GM18520 (cell line): Measurements from ENCODE around the gene KRTAP10-7.
"Not testable (repeated sequence)": the region's sequence is repeated elsewhere in the genome, so short reads cannot be mapped to it uniquely, and the experiment has no call there.

Experiments
- ATAC-seq: cut with Tn5 transposase; IDR thresholded peaks from one replicate; pipeline ENCODE4 v1.9.1; 2021; ENCODE audit not compliant: unreplicated experiment

Gene KRTAP10-7, protein sequence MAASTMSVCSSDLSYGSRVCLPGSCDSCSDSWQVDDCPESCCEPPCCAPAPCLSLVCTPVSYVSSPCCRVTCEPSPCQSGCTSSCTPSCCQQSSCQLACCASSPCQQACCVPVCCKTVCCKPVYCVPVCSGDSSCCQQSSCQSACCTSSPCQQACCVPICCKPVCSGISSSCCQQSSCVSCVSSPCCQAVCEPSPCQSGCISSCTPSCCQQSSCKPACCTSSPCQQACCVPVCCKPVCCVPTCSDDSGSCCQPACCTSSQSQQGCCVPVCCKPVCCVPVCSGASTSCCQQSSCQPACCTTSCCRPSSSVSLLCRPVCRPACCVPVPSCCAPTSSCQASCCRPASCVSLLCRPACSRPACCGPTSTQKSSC

GRCh38 chr21:44600118-44600978, at the start of gene KRTAP10-7:
Gene KRTAP10-7 (plus strand): TSS chr21:44600597. CDS start chr21:44600622, 25 bp downstream.
- not testable (repeated sequence) for ATAC-seq

GRCh38 chr21:44550807-44551206, 49.6 kb upstream of the KRTAP10-7 start:
- no peak for ATAC-seq

DNA sequence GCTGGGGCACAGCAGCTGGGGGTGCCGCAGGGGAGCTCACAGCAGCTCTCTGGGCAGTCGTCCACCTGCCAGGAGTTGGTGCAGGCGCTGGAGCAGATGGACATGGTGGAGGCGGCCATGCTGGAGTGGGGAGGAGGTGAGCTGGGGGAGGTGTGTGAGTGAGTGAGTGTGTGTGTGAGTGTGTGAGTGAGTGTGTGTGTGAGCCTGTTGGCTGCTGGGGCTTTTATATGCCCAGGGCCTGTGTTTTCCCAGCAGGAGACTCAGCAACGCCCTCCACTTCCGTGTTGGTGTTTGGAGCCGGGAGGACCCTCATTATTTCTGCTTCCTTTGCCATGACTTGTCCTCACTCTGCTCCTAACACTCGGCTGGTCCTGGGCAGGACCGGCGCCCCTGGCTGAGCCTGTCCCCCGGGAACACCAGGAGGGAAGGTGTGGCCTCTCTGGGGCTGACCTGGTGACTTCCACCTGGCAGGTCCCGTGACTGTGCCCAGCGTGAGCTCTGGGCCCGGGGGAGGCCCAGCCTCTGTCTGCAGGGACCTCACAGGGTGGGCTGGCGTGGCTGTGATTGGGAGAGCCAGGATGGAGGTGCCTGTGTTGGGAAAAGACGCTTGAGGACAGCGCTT, 48.9 kb upstream of the KRTAP10-7 start, which contains the start of gene KRTAP10-2:
Gene KRTAP10-2, minus strand, starts transcription at position 166 of the 622 bp plus-strand sequence. Its CDS starts 47 bp downstream, at position 119.
- ATAC-seq = no peak

GRCh38 chr21:44552136-44552535, 48.3 kb upstream of the KRTAP10-7 start:
- ATAC-seq = no peak

DNA sequence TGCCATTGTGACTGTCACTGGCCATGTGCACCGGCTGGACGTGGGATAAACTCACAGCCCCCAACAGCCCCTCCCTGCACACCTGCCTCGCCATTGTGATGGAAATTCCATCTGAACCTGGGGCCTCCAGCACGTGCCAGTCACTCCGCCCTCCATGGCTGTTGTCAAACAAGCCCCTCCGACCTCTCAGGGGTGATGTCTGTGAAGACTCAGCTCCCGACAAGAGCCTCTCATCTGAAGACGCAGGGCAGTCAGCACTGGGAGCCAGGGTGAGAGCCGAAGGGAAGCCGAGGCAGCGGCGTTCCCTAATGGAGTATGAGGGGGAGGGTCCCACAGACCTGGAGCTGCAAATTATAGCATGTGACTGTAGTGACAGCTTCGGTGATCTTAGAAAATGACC, 47.7 kb upstream of the KRTAP10-7 start:
- no peak for ATAC-seq

- no peak for ATAC-seq
Measured at GRCh38 chr21:44555200-44555875, 45.1 kb upstream of the KRTAP10-7 start.

DNA sequence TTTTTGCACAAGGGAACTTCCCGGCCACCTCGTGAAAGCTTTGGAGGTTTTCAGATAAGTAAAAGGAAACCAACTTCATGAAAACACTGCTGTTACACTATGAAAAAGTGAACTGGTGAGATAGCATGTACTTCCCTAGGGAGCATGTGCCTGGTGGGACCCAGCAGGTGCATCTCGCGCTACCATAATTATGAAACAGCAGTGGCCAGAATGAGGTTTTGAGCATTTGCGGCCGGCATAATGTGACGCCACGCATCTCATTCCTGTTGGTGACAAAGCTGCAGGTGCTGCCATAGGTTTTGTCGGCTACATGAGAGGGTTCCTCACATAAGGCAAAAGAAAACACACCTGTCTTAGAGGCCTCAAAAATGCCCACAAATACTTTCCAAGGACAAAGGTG, 43.5 kb upstream of the KRTAP10-7 start:
- no peak for ATAC-seq

DNA sequence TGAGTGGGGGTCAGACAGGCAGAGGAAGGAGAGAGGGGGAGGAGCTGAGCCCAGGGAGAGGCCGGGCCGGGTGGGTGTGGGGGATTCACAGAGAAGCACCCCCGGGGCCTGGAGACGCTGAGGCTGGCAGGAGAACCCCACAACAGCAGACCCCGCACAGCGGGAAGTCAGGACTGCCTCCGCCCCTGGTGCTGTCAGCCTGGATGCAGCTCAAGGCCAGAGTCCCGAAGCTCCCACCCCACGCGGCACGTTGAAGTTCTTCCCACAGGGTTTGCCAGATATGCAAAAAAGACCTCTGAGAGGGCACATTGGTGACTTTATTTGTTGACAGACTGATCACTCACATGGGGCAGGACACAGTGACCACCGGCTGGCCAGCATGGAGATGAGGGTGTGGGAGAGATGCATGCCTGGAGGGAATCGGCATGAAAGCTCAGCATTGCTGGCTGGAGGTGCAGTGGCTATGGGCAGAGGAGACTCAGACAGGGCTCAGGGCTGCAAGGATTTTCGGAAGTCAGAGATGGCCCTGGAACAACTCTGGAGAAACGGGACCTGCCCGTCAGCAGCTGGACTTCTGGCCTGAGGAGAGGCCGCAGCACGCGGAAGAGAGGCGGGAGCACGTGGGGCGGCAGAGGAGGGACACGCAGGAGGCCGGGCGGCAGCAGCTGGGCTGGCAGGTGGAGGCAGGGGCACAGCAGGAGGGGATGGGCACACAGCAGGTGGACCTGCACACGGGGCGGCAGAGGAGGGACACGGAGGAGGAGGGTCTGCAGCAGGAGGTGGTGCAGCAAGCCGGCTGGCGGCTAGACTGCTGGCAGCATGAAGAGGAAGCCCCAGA, 42.7 kb upstream of the KRTAP10-7 start:
- ATAC-seq = no peak

GRCh38 chr21:44558329-44558675, 42.1 kb upstream of the KRTAP10-7 start:
- ATAC-seq = not testable (repeated sequence)

DNA sequence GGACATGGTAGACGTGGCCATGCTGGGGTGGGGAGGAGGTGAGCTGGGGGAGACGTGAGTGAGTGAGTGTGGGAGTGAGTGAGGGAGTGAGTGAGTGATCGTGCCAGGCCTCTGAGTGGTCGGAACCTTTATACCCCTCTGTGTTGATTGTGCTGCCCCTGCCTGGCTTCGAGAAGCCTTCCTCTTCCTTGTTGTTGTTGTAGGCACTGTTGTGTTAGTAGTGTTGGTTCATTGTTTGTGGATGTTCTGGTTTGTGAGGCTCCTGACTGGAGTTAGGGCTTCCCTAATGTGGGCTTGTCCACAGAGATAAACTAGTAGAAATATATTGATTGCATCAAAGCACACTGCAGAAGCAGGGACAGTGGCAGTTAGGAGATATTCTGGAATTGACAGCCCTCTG, 41.7 kb upstream of the KRTAP10-7 start, which contains the start of gene KRTAP10-3:
Gene KRTAP10-3, minus strand, starts transcription at position 101 of the 400 bp plus-strand sequence. Its CDS starts 80 bp downstream, at position 21.
- no peak for ATAC-seq

- ATAC-seq = no peak
Measured at GRCh38 chr21:44564099-44564498, 36.3 kb upstream of the KRTAP10-7 start.

DNA sequence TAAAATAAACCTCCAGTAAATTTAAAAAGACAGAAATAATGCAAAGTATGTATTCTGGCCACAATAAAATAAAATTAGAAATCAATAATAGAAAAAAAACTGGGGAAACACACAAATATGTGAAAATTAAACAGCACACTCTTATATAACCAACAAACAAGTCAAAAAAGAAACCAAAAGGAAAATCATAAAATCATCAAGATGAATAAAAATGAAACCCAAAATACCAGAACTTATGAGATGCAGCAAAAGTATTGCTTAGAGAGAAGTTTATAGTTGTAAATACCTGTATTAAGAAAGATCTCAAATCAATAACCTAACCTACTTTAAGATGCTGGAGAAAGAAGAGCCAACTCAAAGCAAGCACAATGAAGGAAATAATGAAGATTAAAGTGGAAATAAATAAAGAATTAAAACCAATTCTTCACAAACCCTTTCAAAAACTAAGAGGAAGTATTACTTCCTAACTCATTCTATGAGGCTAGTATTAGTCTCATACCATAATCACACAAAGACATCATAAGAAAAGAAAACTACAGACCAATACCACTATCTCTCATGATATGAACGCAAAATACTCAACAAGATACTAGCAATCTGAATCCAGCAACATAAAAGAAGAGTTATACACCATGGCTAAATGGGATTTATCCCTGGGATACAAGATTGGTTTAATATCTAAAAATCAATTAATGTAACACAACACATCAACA, 35.4 kb upstream of the KRTAP10-7 start:
- no peak for ATAC-seq

GRCh38 chr21:44566403-44566802, 34.0 kb upstream of the KRTAP10-7 start:
- ATAC-seq = no peak

DNA sequence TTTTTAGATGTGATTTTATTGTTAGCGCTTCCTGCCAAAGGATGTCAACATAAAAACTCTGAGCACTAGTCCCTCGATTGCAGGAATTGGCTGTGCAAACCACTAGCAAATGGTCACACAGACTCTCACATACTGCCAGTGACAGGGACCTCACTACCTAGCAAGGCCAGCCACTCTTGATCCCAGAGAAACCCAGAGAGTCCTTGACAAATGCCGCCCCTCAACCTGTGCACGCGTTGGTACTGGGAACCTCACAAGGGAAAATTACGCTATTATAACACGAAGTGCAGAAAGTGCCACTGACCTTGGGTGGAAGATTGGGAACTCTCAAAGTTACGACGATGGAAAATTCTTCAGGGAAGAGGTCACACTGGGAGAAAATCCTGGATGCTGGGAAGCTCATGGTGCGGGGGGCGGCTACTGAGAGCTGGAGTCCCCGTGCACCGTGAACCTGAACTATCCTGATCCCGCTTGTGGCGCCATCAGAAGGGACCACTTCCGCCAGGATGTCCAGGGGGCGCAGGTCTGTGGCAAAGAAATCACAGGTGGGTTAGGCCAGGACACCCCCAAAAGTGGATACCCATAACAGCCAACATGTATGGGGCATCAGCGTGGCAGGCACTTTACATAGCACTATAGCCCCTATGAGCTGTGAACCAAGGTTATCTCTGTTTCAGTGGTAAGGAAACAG, 32.8 kb upstream of the KRTAP10-7 start:
- no peak for ATAC-seq

DNA sequence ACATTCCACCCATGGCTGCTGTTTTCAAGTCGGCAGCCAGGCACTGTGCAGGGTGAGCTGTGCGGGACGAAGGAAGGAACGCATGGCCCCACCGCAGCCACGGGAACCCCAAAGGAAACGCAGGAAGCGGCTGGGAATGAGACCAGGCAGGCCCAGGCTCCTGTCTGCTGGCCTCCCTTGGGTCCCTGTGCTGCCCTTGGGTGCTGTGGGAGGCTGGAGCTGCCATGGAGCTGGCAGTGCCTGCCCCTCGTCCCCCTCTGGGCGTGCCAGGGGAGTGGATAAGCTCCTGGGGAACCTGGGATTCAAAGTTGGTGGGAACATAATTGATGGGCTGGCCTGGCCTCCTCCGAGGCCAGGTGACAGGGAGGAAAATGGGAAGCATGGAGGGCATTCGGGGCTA, 32.1 kb upstream of the KRTAP10-7 start:
- ATAC-seq = no peak

GRCh38 chr21:44568667-44569556, 31.5 kb upstream of the KRTAP10-7 start:
- no peak for ATAC-seq

- ATAC-seq = no peak
Measured at GRCh38 chr21:44569861-44570517, 30.4 kb upstream of the KRTAP10-7 start.
